ENCODE data around the gene C3orf18.

Gene C3orf18

GRCh38 chr3:50591196-50591741 lies 23.7 kb upstream of the C3orf18 start:
- no peak for DNase-seq
- Histone ChIP-seq H3K27ac (no peak overlapping the region), H3K36me3 (replicated peaks) (no peaks in the 10 kb centered on the region), H3K4me3 (ENCODE audit: low read depth, low read length) (no peak overlapping the region), H3K27me3 (replicated peaks) (no peaks in the 10 kb centered on the region)
- in situ Hi-C loops (cut with HindIII; ENCODE audit: low pct_ligation_motif_present, low sequenced_read_pairs) = no loop called here
- TF ChIP-seq, protein P1, sequence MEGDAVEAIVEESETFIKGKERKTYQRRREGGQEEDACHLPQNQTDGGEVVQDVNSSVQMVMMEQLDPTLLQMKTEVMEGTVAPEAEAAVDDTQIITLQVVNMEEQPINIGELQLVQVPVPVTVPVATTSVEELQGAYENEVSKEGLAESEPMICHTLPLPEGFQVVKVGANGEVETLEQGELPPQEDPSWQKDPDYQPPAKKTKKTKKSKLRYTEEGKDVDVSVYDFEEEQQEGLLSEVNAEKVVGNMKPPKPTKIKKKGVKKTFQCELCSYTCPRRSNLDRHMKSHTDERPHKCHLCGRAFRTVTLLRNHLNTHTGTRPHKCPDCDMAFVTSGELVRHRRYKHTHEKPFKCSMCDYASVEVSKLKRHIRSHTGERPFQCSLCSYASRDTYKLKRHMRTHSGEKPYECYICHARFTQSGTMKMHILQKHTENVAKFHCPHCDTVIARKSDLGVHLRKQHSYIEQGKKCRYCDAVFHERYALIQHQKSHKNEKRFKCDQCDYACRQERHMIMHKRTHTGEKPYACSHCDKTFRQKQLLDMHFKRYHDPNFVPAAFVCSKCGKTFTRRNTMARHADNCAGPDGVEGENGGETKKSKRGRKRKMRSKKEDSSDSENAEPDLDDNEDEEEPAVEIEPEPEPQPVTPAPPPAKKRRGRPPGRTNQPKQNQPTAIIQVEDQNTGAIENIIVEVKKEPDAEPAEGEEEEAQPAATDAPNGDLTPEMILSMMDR (IDR thresholded peaks at IDR 0.05; ENCODE audit: low read depth, low read length, missing control alignments) = no peak

DNA sequence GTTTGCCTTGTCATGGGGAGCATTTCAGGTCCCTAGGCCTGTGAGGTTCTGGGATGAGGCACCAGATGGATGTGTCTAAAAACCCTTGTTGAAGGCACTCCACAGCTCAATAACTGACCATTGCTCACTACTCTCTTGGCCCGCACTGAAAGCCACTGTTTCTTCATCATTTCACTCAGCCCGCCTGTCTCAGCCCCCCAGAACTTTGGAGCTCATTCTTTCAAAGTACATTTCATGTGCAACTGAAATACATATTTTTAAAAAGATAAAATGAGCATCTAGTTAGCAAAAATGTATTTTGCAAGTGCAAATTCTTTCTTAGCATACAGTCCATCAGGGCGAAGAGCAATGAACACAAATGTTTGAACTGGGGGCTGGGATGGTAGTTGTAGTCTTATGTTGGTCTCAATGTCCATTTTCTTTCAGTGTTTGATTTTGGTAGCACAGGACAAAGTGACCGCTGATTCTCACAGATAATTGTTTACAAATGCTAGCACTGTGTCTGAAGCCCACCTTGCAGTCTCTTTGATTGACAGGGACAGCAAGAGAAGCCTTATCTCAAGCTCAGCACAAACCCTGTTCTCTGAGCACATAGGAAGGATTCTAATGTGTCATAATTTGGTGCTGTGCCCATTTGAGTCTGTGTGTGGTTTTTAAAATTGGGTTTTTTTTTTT lies 21.3 kb upstream of the C3orf18 start:
- Histone ChIP-seq H3K4me3 (ENCODE audit: low read depth, low read length) (no peak overlapping the region), H3K27ac (no peak overlapping the region), H3K36me3 (replicated peaks) (no peaks in the 10 kb centered on the region), H3K27me3 (replicated peaks) (no peaks in the 10 kb centered on the region)
- in situ Hi-C loops (cut with HindIII; ENCODE audit: low pct_ligation_motif_present, low sequenced_read_pairs) = no loop called here
- TF ChIP-seq, protein P1 (IDR thresholded peaks at IDR 0.05; ENCODE audit: low read depth, low read length, missing control alignments) = no peak
- DNase-seq = no peak

- TF ChIP-seq, protein P1 (IDR thresholded peaks at IDR 0.05; ENCODE audit: low read depth, low read length, missing control alignments) = no peak
- Histone ChIP-seq H3K27me3 (replicated peaks) (no peaks in the 10 kb centered on the region), H3K36me3 (replicated peaks) (no peaks in the 10 kb centered on the region), H3K4me3 (ENCODE audit: low read depth, low read length) (no peak overlapping the region), H3K27ac (no peak overlapping the region)
- in situ Hi-C loops (cut with HindIII; ENCODE audit: low pct_ligation_motif_present, low sequenced_read_pairs) = no loop called here
- no peak for DNase-seq
Observed at GRCh38 chr3:50587806-50588758, 20.5 kb upstream of the C3orf18 start.

DNA sequence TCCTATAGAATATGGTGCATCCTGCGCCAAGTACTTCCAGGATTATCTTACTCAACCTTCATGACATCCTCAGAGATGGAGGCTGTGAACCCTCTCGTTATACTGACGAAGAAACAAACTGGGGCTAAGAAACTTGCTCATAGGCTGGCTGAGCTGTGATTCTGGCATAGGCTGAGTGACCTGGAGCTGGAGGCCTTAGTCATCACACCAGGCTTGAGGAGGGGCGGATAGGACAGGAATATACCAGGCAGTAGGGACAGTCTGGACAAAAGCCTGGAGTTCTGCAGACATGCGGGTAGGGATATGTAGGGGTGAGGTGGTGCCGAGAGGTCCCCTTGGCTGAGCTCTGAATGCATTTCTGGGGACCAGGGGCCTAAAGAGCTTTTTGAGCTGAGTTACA lies 19.8 kb upstream of the C3orf18 start:
- no peaks in the 10 kb centered on the region for H3K27me3 ChIP-seq (replicated peaks)
- in situ Hi-C loops (cut with HindIII; ENCODE audit: low pct_ligation_motif_present, low sequenced_read_pairs) = no loop called here
- TF ChIP-seq, protein P1 (IDR thresholded peaks at IDR 0.05; ENCODE audit: low read depth, low read length, missing control alignments) = no peak
- H3K36me3 ChIP-seq (replicated peaks) = no peaks in the 10 kb centered on the region
- no peak overlapping the region for H3K4me3 ChIP-seq (ENCODE audit: low read depth, low read length)
- H3K27ac ChIP-seq = no peak overlapping the region
- peak; percentile 13 for DNase-seq

DNA sequence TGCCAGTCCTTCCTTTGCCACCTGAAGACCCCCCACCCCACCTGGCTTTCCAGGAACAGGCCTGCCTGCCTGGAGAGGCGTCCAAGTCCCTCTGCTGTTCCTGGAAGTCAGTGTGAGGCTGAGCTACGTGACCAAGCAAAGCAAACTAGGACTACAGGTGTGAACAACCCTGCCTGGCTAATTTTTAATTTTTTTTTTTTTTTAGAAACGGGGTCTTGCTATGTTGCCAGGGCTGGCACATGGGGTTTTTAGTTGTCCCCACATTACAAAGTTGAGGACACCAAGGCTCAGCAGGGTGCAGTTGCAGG lies 19.2 kb upstream of the C3orf18 start:
- in situ Hi-C loops (cut with HindIII; ENCODE audit: low pct_ligation_motif_present, low sequenced_read_pairs) = no loop called here
- TF ChIP-seq, protein P1 (IDR thresholded peaks at IDR 0.05; ENCODE audit: low read depth, low read length, missing control alignments) = no peak
- H3K27ac ChIP-seq = no peak overlapping the region
- no peaks in the 10 kb centered on the region for H3K27me3 ChIP-seq (replicated peaks)
- no peaks in the 10 kb centered on the region for H3K36me3 ChIP-seq (replicated peaks)
- no peak for DNase-seq
- no peak overlapping the region for H3K4me3 ChIP-seq (ENCODE audit: low read depth, low read length)

All from brain microvascular endothelial cell (primary cell).